Cerebellar nuclear complex (tissue), 1 donor: ENCODE measurements around the gene SURF2.

Experiments used
- DNase-seq, 2 experiments: peaks; one replicate each; lab custom pipeline; 2025; lab: John Stamatoyannopoulos, UW

SURF2 gene

GRCh38 chr9:133401588-133401987 is 45.2 kb downstream of the SURF2 start:
- no peak for DNase-seq

- DNase-seq: no peak
Measured at GRCh38 chr9:133402689-133403088, 46.3 kb downstream of the SURF2 start.

DNA sequence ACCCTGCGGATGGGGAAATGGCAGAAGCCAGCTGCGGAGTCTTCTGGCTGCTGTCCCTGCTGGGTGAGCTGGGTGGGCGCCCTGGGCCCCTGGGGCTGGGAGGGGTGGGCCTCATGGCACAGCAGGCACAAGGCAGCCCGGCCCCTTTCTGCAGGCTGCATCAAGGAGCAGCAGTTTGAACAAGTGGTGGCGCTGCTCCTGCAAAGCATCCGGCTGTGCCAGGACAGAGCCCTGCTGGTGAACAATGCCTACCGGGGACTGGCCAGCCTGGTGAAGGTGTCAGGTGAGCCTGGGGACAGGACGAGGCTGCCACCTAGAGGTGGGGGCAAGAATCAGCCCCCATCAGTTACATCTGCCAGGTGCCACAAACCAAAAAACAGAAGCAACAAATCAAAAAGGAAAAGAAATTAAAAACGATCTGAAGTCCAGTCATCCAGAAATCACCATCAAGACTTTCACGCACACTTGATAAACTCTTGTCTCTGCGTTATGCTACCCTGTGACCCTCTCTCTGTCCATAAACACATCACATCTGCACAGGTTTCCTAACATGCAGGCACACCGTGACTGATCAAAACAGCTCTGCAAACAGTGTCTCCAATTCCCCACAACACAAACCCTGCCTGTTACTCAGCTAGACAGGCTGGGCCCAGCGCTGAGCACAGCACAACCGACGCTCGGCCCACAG is 47.6 kb downstream of the SURF2 start:
- DNase-seq: no peak

- DNase-seq: no peak
Measured at GRCh38 chr9:133404454-133405002, 48.2 kb downstream of the SURF2 start.

DNA sequence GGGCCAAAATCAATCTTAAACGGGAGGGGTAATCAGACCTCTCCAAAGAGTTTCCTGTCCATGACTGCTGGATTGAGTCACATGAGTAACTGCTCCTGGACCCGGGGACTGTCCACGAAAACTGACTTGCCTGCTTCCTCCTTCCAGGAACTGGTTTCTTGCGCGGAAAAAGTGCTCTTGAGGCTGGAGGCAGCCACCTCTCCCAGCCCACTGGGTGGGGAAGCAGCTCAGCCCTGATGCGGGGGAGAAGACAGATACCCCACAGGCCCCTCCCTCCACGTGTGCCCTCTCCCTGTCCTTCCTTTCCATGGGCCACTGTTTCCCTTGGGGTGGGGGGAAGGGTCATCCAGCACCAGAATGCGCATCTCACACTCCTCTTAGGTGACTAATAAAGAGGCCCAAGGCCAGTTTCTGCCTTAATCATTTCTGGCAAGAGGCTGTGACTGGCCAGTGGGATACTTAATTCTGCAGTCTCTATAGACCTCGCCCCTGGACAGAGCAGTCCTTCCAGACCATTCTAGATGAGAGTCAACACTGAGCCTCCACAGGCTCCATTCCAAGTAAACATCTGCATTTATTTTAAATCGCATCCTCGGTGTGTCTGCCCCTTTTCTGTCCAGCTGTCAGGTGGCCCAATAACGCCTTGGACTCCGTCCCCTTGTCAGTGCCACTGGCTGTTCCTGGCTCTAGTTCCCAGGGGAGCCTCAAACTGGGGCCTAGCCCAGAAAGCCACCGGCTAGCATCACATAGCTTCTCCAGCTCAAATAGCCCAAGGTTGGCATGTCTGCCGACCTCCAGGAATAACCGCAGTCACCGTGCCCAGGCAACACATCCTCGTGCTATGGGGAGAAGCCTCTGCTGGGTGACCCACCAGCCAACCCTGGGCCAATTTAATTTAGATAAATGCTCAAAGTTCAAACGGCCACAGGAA is 49.4 kb downstream of the SURF2 start:
- DNase-seq: no peak

- DNase-seq: no peak
Measured at GRCh38 chr9:133406480-133407307, 50.3 kb downstream of the SURF2 start.

GRCh38 chr9:133408042-133408441 is 51.7 kb downstream of the SURF2 start:
- no peak for DNase-seq
